H1 (cell line): ENCODE measurements around the gene DNAJC22. TPM values are rescaled to one million over a fixed set of nuclear protein-coding genes. Genes with fewer than 3 reads are reported as not detected.

ENCODE experiments used
- CTCF ChIA-PET: fragments of 300-600 bp; sonication (Branson Sonifier 250); formaldehyde crosslinking; loops from one replicate; lab custom pipeline; 2021; ENCODE audit not compliant: partially characterized antibody; lab: Charles Lee
- POLR2A ChIA-PET: fragments of 300-600 bp; sonication (Branson Sonifier 250); formaldehyde crosslinking; loops from one replicate; lab custom pipeline; 2021; ENCODE audit warnings: inconsistent platforms; ENCODE audit not compliant: partially characterized antibody; lab: Charles Lee
- DNase-seq, 2 experiments: peaks; one replicate each; pipeline versions ENCODE4 v3.0.0 to v3.0.0-alpha.2; 2010 to 2022; ENCODE audit warnings: low spot score in 2 of 2, low read depth in 1 of 2, mixed read lengths in 1 of 2
- FAIRE-seq: peaks from 2 replicates; lab custom pipeline; 2011; peaks lifted over from hg19 to GRCh38; lab: Jason Lieb, UNC
- H2AFZ ChIP-seq: 2 replicates; pipeline ENCODE4 v1.8.1; 2012; ENCODE audit warnings: low read length, inconsistent platforms
- H2AK5ac ChIP-seq: 2 replicates; pipeline ENCODE4 v1.6.1; 2013; ENCODE audit warnings: low read depth, low read length
- H2BK120ac ChIP-seq: replicated peaks from 2 replicates; pipeline ENCODE3; 2013; ENCODE audit warnings: low read depth, low read length, inconsistent platforms
- H2BK12ac ChIP-seq: 2 replicates; pipeline ENCODE4 v1.6.1; 2013; ENCODE audit warnings: low read depth, low read length
- H2BK15ac ChIP-seq: 2 replicates; pipeline ENCODE4 v1.6.1; 2013; ENCODE audit warnings: low read length
- H2BK20ac ChIP-seq: 2 replicates; pipeline ENCODE4 v1.6.1; 2013; ENCODE audit warnings: low read length
- H2BK5ac ChIP-seq: 2 replicates; pipeline ENCODE4 v1.6.1; 2013; ENCODE audit warnings: low read depth, low read length
- H3K14ac ChIP-seq: 2 replicates; pipeline ENCODE4 v1.6.1; 2013; ENCODE audit warnings: inconsistent platforms; ENCODE audit not compliant: insufficient read length
- H3K18ac ChIP-seq: 2 replicates; pipeline ENCODE4 v1.6.1; 2013; ENCODE audit warnings: low read length; ENCODE audit errors: extremely low read depth
- H3K23ac ChIP-seq: 2 replicates; pipeline ENCODE4 v1.6.1; 2013; ENCODE audit warnings: inconsistent platforms; ENCODE audit not compliant: insufficient read length
- H3K23me2 ChIP-seq: 2 replicates; pipeline ENCODE4 v1.6.1; 2013; ENCODE audit warnings: low read depth, low read length
- H3K27ac ChIP-seq: 2 replicates; pipeline ENCODE4 v1.6.1; 2011; ENCODE audit warnings: low read depth, low read length, inconsistent platforms
- H3K27me3 ChIP-seq, 4 experiments: replicated peaks in 1 of 4; 1 replicate in 1 of 4; 2 replicates in 3 of 4; pipeline versions ENCODE4 v1.6.1 to v1.8.1; 2011 to 2013; ENCODE audit warnings: low read length in 3 of 4, mild to moderate bottlenecking in 3 of 4, inconsistent platforms in 2 of 4, mixed read lengths in 2 of 4, moderate library complexity in 1 of 4; ENCODE audit not compliant: control insufficient read depth in 3 of 4, insufficient read depth in 3 of 4; ENCODE audit errors: extremely low read depth in 1 of 4
- H3K36me3 ChIP-seq, 4 experiments: 2 replicates each; pipeline versions ENCODE4 v1.6.1 to v1.8.1; 2011 to 2013; ENCODE audit warnings: mild to moderate bottlenecking in 4 of 4, low read length in 3 of 4, moderate library complexity in 2 of 4, control low read depth in 1 of 4, inconsistent platforms in 1 of 4; ENCODE audit not compliant: insufficient read depth in 4 of 4, control insufficient read depth in 2 of 4
- H3K4ac ChIP-seq: replicated peaks from 2 replicates; pipeline ENCODE3; 2013; ENCODE audit warnings: low read length, low read depth, mixed read lengths, inconsistent platforms; ENCODE audit not compliant: insufficient read length
- H3K4me1 ChIP-seq, 4 experiments: replicated peaks in 1 of 4; 1 replicate in 1 of 4; 2 replicates in 3 of 4; pipeline versions ENCODE4 v1.6.1 to v1.8.1; 2011 to 2013; ENCODE audit warnings: low read length in 3 of 4, inconsistent platforms in 2 of 4, mixed read lengths in 1 of 4; ENCODE audit not compliant: insufficient read depth in 4 of 4, control insufficient read depth in 3 of 4
- H3K4me2 ChIP-seq, 2 experiments: 2 replicates each; pipeline versions ENCODE4 v1.6.1 to v1.8.1; 2011 to 2013; ENCODE audit warnings: low read depth in 2 of 2, low read length in 2 of 2, control low read depth in 1 of 2, inconsistent platforms in 1 of 2, mild to moderate bottlenecking in 1 of 2; ENCODE audit not compliant: insufficient read depth in 1 of 2
- H3K4me3 ChIP-seq, 4 experiments: fragments of 200-600, 300-600 bp in 1 of 4; sonication (generic), shearing (Covaris generic), sonication (Bioruptor Twin) in 1 of 4; 2 replicates each; pipeline versions ENCODE4 v1.5.1 to v1.8.1; 2011 to 2016; ENCODE audit warnings: low read length in 4 of 4, low read depth in 3 of 4, control low read depth in 2 of 4, inconsistent platforms in 2 of 4, mild to moderate bottlenecking in 2 of 4, mixed read lengths in 1 of 4, moderate library complexity in 1 of 4; ENCODE audit not compliant: insufficient read depth in 2 of 4; ENCODE audit errors: extremely low read depth in 1 of 4
- H3K56ac ChIP-seq: replicated peaks from 2 replicates; pipeline ENCODE3; 2013; ENCODE audit warnings: low read depth, mild to moderate bottlenecking, mixed read lengths, low read length, inconsistent platforms; ENCODE audit not compliant: insufficient read length
- H3K79me1 ChIP-seq: 2 replicates; pipeline ENCODE4 v1.6.1; 2013; ENCODE audit warnings: low read depth, low read length, control low read depth
- H3K79me2 ChIP-seq, 2 experiments: 2 replicates each; pipeline versions ENCODE4 v1.6.1 to v1.8.1; 2012 to 2013; ENCODE audit warnings: low read length in 2 of 2, mild to moderate bottlenecking in 2 of 2, inconsistent platforms in 1 of 2; ENCODE audit not compliant: insufficient read depth in 2 of 2, control insufficient read depth in 1 of 2
- H3K9ac ChIP-seq, 4 experiments: replicated peaks in 1 of 4; 1 replicate in 1 of 4; 2 replicates in 3 of 4; pipeline versions ENCODE4 v1.6.1 to v1.8.1; 2011 to 2013; ENCODE audit warnings: low read depth in 3 of 4, low read length in 3 of 4, control low read depth in 2 of 4, mild to moderate bottlenecking in 2 of 4, moderate library complexity in 2 of 4, inconsistent platforms in 1 of 4; ENCODE audit errors: extremely low read depth in 1 of 4
- H3K9me3 ChIP-seq, 2 experiments: 2 replicates each; pipeline versions ENCODE4 v1.6.1 to v1.8.1; 2012 to 2013; ENCODE audit warnings: mild to moderate bottlenecking in 2 of 2, moderate library complexity in 2 of 2, control low read depth in 1 of 2, inconsistent platforms in 1 of 2, low read depth in 1 of 2, low read length in 1 of 2, mixed read lengths in 1 of 2; ENCODE audit not compliant: insufficient read depth in 2 of 2
- H4K20me1 ChIP-seq, 2 experiments: replicated peaks in 1 of 2; 2 replicates each; pipeline versions ENCODE3 to v1.8.1; 2011 to 2013; ENCODE audit warnings: inconsistent platforms in 2 of 2, low read length in 2 of 2, mild to moderate bottlenecking in 1 of 2; ENCODE audit not compliant: insufficient read depth in 2 of 2, control insufficient read depth in 1 of 2
- H4K5ac ChIP-seq: 2 replicates; pipeline ENCODE4 v1.6.1; 2013; ENCODE audit warnings: low read length, low read depth, mixed read lengths, inconsistent platforms; ENCODE audit not compliant: insufficient read length
- H4K8ac ChIP-seq: 2 replicates; pipeline ENCODE4 v1.8.0; 2013; ENCODE audit warnings: mild to moderate bottlenecking, moderate library complexity, low read length, inconsistent platforms; ENCODE audit not compliant: insufficient read depth; ENCODE audit errors: extremely low read depth
- H4K91ac ChIP-seq: replicated peaks from 2 replicates; pipeline ENCODE3; 2013; ENCODE audit warnings: low read length, mixed read lengths, inconsistent platforms; ENCODE audit not compliant: insufficient read length
- KDM4A ChIP-seq: IDR thresholded peaks from one replicate; pipeline ENCODE4 v1.7.1; 2012; ENCODE audit warnings: low read depth, mild to moderate bottlenecking, moderate library complexity, low read length, inconsistent platforms; ENCODE audit not compliant: severe bottlenecking
- NRF1 ChIP-seq: IDR thresholded peaks from 2 replicates; pipeline ENCODE4 v1.6.1; 2011; ENCODE audit warnings: mild to moderate bottlenecking, low read depth, low read length, improper control_type of control experiment
- PHF8 ChIP-seq: fragments of 200-600 bp; sonication (generic); conservative IDR thresholded peaks from 2 replicates; pipeline ENCODE4 v1.7.1; 2012; ENCODE audit warnings: low read depth, mild to moderate bottlenecking, inconsistent platforms, low read length, moderate library complexity
- RXRA ChIP-seq: IDR thresholded peaks from 2 replicates; pipeline ENCODE4 v1.6.1; 2011; ENCODE audit warnings: low read depth, mild to moderate bottlenecking, low read length, moderate library complexity; ENCODE audit not compliant: insufficient read depth
- SUZ12 ChIP-seq: fragments of 200-600 bp; sonication (generic); IDR thresholded peaks from 2 replicates; pipeline ENCODE4 v1.6.1; 2012; ENCODE audit warnings: mild to moderate bottlenecking, inconsistent platforms, low read length, moderate library complexity, mixed read lengths
- TBP ChIP-seq: IDR thresholded peaks from 2 replicates; pipeline ENCODE4 v1.6.1; 2011; ENCODE audit warnings: low read depth, low read length, improper control_type of control experiment
- USF2 ChIP-seq: IDR thresholded peaks from 2 replicates; pipeline ENCODE4 v1.6.1; 2011; ENCODE audit warnings: low read length, improper control_type of control experiment
- WGBS, 2 experiments: shearing (Covaris generic) in 1 of 2; methylation state at CpG; one replicate each; pipeline versions ENCODE4 v1.1.6 to v1.1.7; 2013 to 2015; ENCODE audit warnings: low lambda C conversion rate in 2 of 2, mixed read lengths in 2 of 2, inconsistent platforms in 1 of 2, low coverage in 1 of 2, missing lambda C conversion rate in 1 of 2; ENCODE audit not compliant: insufficient replicate concordance in 2 of 2, insufficient coverage in 1 of 2, insufficient read length in 1 of 2; ENCODE audit errors: extremely low coverage in 1 of 2, missing lambda C conversion rate in 1 of 2; 5-methylcytosine and 5-hydroxymethylcytosine counted together
- polyA plus RNA-seq, 7 experiments: library from polyadenylated mRNA; depleted of rRNA in 3 of 7; stranded (reverse) in 5 of 7; unstranded in 2 of 7; fragments of >200 nt in 5 of 7; fragments of 200-250 nt in 2 of 7; gene quantifications; 1 replicate in 5 of 7; 2 replicates in 1 of 7; 4 replicates in 1 of 7; pipeline versions ENCODE4 v1.2.1 to v1.2.3, GENCODE V29; 2011 to 2013; ENCODE audit warnings: missing spikeins in 2 of 7, mixed read lengths in 2 of 7
- total RNA-seq: library from RNA; stranded (reverse); fragmentation: NEBNext Ultra II Directional; extraction: Animal tissue kit (Norgen Biotek cat#: 25700); gene quantifications from 2 replicates; pipeline ENCODE4 v1.2.1, GENCODE V29; 2021
- TF ChIP-seq, protein P1 (sequence below): IDR thresholded peaks from 2 replicates; pipeline ENCODE4 v1.6.1; 2012; ENCODE audit warnings: inconsistent platforms

Gene DNAJC22
- total and polyA plus RNA-seq, 2 of the 8 experiments (the other 6 are each of a cell fraction or from before 2014, with no cell fraction given) = 0.20 to 0.39 TPM

DNA sequence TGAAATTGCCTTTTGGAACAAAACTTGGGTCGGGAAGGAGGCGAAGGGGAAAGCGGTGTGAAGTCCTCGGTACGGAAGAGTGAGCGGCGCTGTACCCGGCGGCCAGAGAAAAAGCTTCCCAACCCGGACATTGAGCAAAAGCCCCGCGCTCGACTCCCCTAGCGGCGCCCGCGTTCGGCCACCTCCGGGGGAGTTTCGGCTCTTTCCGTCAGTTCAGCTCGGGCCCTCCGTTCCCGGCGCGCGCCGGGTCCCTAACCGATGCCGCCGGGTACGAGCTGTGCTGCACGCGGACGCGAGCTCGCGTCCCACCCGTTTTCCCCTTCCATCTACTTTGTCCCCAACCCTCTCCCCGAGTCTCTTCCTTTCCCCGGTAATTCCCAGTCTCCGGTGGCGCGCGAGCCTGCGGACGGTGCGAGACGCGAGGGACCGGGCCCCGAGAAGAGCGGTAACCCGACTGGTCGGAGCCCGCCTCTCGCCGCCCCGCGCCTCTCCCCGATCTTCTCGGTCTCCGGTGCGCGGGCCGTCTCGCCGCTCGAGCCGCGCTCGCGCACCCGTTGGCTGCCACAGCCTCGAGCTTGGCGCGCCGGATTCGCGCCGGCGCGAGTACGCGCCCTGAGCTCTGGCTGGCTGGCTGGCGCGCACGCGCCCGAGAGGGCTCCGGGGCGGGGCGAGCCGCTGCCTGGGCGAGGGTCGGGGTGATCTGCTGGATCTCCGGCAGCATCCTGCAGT, 20.1 kb downstream of the DNAJC22 start:
- H2BK15ac ChIP-seq = no peak overlapping the region
- H4K20me1 ChIP-seq = no peaks in the 10 kb centered on the region
- peak overlapping the region; percentile 80 to 95 (median 88) for H3K9ac ChIP-seq
- ChIA-PET CTCF (interaction anchor here (0.7 to 26.7 kb wide), 18 partner anchors 9 to 216 kb away, joined by 3 to 538 read pairs (median 4); partner anchors contain the start of gene DNAJC22), POLR2A (interaction anchor here (0.6 to 1.8 kb wide), 33 partner anchors 8 to 462 kb away, joined by 3 to 8 read pairs (median 4); partner anchors contain the start of genes DNAJC22, KCNH3, MCRS1 and NCKAP5L)
- no peaks in the 10 kb centered on the region for H3K9me3 ChIP-seq
- peak overlapping the region; percentile 98 for H4K8ac ChIP-seq
- DNase-seq = peak; percentile 86 to 94
- 1% methylated on average over 71 of the region's 97 CpGs; no CpG with 5 or more reads in 1 of the 2 experiments for WGBS, 2 experiments
- H2AFZ ChIP-seq = peak overlapping the region; percentile 90; the same call in 1 of the 2 replicates
- peak overlapping the region; percentile 99 for H3K56ac ChIP-seq
- no peak overlapping the region for H2BK12ac ChIP-seq
- peak overlapping the region; percentile 94 for H4K5ac ChIP-seq
- peaks cover 0 to 8% (median 2%) of the 10 kb centered on the region in 4 experiments; a peak in 3 of 7 replicates for H3K4me1 ChIP-seq
- H3K4me2 ChIP-seq = peak overlapping the region; percentile 76 to 86
- H2BK20ac ChIP-seq = no peak overlapping the region
- H3K4me3 ChIP-seq = peak overlapping the region; percentile 80 to 95 (median 86)
- peak overlapping the region; percentile 89 for H2BK5ac ChIP-seq
- no peak for FAIRE-seq
- peak overlapping the region; percentile 90 for H3K27ac ChIP-seq
- peaks cover 9% of the 10 kb centered on the region for H3K23me2 ChIP-seq
- no peaks in the 10 kb centered on the region for H3K79me1 ChIP-seq
- H2BK120ac ChIP-seq = peak overlapping the region; percentile 70
- no peaks in the 10 kb centered on the region for H3K36me3 ChIP-seq
- no peak overlapping the region for H3K23ac ChIP-seq
- H3K4ac ChIP-seq = no peak overlapping the region
- peaks cover 4 to 40% of the 10 kb centered on the region in 2 experiments for H3K79me2 ChIP-seq
- peak overlapping the region; percentile 91 for H4K91ac ChIP-seq
- peak overlapping the region; percentile 81 for H3K18ac ChIP-seq
- peaks cover 0 to 3% (median 0%) of the 10 kb centered on the region in 4 experiments; a peak in 3 of 7 replicates for H3K27me3 ChIP-seq
- H3K14ac ChIP-seq = no peak overlapping the region
- no peak overlapping the region for H2AK5ac ChIP-seq
- TF ChIP-seq USF2 = no peak
- TF ChIP-seq PHF8 = peak; percentile 97
- no peak for TF ChIP-seq SUZ12
- TF ChIP-seq NRF1 = peak; percentile 61
- TF ChIP-seq RXRA = no peak
- TF ChIP-seq, protein P1, sequence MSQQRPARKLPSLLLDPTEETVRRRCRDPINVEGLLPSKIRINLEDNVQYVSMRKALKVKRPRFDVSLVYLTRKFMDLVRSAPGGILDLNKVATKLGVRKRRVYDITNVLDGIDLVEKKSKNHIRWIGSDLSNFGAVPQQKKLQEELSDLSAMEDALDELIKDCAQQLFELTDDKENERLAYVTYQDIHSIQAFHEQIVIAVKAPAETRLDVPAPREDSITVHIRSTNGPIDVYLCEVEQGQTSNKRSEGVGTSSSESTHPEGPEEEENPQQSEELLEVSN = peak; percentile 32
- TF ChIP-seq KDM4A = peak; percentile 78
- peak; percentile 81; the same call in 1 of the 2 replicates for TF ChIP-seq TBP
